NCI-H226 (cell line): ENCODE measurements around the gene ZFP36.

Experiments
- DNase-seq: peaks from one replicate; pipeline ENCODE4 v3.0.0-alpha.2; 2015

The ZFP36 gene

DNA sequence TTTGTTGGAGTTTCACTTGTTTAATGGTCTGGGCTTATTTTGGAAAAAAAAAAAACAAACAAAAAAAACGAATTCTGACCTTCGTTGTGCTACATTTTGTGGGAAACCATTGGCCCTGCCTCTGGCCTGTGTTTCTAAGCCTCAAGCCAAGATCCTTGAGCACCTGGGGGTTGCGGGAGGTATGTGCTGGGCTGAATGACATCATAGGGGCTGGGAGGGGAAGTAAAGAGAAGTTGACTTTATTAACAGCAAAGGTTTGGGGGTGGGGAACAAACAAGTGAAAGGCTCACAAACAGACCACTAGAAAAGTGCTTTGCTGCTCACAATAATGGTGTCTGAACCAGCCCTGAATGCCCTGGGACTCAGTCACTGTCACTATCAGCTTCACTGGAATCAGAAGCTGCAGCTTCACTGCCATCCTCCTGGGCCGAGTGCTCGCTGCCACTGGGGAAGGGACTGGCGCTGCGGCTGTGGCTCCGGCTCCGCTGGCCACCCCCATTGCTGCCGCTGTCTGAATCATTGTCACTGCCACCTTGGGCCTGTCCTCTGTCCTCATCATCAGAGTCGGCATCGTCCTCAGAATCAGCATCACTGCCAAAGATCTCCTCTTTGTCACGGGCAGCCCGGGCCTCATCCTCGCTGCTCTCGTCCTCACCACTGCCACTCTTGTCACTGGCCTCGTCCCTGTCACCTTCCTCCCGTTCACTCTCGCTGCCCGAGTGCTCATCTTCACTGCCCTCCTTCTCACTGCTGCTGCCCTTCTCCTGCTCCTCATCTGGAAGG, 20.8 kb upstream of the ZFP36 start:
- DNase-seq: no peak

DNA sequence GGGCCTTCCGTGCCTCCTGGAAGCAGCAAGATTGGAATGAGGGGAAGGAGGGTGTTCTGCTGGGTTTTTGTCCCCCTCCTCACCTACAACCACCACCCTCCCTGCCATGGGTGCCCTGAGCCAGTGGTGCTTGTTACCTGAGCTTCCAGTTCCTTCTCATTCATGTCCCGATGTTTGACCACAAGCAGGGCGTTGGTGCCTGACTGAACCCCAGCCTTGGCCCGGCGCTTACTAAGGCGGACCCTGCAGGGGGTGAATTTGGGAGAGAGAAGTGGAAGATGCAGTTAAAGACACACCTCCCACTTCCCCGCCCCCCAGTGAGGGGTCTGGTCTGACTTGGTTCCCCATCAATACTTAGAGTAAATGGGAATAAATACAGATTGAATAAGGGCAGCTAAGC, 20.1 kb upstream of the ZFP36 start:
- DNase-seq: no peak

DNA sequence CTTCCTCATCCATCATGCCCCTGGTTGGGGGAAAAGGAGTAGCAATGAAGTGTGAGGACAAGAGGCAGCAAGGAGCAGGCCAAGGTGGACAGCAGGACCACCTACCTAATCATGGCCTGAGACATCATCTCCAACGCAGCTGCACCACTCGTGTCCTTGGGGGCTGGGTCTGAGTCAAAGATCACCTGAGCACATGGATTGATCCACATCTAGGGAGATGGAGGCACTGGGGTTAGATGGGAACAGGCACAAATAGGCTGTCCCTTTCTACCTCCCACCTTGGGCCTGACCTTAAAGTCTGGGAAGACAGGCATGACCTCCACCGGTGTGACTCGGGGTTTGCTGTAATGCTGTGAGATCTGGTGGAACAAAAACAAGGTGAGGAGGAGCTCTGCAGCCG, 18.0 kb upstream of the ZFP36 start:
- DNase-seq: no peak

DNA sequence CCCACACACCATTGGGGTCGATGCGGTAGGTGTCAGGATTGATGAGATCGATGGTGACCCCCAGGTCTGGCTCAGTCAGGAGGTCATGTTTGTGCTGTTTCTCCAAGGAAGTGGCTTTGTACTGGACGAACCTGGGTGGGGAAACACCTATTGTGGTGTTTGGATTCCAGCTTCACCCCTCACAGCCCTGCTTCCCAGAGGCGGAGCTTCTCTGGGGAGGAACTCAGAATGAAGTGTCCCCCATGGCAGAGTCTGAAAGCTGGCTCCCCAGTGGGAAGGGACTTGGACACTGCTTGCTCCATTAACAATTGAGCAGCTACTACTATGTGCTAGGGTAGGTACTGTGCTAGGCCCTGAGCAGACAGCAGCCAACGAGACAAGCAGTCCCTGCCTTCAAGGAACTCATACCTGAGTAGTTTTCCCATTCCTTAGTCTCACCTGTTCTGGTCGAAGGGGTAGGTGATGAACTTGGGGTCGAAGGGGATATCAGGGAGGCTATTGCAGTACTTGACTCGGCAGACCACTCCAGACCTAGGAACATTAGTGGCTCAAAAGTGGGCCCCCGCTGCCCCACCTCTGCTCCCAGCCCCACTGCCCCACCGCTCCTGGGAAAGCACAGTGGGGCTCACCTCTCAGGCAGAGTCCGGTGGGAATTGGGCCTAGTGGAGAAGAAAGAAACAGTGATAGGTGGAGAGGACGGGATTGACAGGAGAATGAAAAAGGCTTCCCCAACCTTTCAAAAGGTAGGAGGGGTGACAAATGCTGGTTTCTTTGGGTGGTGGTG, 16.8 kb upstream of the ZFP36 start:
- DNase-seq: no peak

DNA sequence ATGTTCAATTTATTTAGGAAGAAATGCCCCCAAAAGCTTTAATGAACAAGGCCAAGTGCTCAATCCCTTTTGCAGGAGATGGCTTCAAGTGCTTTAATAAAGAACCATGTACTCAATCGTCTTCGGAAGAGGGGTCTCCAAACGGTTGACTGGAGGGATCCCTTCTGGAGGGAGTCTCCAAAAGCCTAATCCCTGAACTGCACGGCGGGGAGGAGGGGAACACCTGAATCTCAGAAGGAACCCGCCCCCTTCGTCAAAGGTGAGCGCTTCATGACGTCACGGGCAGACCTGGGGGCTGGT, 16.2 kb upstream of the ZFP36 start:
- no peak for DNase-seq

DNA sequence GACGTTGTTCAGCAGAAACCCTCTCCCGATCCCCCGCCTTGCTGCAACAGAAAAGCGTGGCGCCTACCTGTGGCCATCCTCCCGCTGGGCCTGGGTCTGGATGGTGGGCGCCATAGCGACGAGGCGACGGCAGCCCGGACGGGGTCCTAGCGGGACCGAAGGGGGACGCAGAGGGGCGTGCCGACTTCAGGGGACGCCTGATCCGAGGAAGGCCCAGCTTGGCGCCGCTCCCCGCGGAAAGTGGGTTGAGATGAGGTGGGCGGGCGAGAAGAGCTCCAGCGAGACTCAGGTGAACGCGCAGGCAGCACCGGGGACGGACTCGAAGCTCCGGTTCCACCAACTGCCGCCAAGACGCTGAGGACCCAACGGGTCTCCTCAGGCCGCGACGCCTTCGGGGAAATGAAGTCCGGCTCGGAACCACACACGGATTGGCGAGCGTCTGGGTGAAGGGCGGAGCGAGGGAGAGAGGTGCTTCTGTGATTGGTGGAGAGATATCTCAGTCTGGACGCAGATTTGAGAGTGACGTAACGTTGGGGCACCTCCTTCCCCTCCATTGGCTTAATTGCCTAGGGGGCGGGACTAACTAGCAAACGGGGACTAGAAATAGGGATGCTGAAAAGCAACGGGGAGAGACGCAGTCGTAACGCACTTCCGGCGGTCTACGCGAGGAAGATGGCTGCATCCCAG, 15.8 kb upstream of the ZFP36 start, which contains the start of the genes MED29 and PAF1:
TSS of gene MED29 (plus strand) at position 628 of the 687 bp plus-strand sequence. CDS start at position 673, 45 bp downstream.
TSS of gene PAF1 (minus strand) at position 356 of the 687 bp plus-strand sequence. CDS start at position 114, 242 bp downstream.
- DNase-seq: peak; percentile 96

DNA sequence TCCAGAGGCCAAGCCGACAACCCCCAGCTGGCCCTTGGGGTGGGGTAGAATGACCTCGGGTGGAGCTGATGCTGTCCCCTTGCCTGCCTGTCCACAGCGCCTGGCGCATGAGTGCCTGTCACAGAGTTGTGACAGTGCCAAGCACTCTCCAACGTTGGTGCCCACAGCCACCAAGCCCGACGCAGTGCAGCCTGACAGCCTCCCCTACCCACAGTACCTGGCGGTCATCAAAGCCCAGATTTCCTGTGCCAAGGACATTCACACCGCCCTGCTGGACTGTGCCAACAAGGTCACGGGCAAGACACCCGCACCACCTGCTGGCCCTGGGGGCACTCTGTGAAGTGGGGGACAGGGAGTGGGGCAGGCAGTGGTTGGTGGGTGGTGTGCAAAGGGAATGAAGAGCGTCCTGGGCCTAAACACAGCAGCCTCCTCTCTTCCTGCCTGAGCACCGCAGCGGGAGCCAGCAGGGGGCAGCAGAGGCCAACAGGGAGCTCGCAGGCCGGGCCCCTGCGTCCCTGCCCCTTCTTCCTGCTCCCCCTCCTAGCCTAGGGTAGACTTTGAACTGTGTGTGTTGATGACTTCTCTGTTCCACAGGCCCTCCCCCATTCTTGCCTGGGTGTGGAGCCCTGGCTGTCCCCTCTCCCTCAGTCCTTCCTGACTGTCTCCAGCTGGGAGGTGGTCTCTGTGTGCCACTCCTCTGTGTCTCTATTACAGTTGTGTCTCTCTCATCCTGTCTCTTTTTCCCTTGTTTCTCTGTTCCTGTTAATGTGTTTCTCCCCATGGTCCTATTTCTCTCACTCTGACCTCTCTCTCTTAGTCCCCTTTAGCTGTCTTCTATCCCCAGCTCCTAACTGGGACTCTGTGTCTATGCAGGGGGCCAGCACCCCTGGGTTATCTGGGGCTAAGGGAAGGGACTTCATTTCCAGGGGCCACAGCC, 9.0 kb upstream of the ZFP36 start:
- DNase-seq: peak; percentile 67

DNA sequence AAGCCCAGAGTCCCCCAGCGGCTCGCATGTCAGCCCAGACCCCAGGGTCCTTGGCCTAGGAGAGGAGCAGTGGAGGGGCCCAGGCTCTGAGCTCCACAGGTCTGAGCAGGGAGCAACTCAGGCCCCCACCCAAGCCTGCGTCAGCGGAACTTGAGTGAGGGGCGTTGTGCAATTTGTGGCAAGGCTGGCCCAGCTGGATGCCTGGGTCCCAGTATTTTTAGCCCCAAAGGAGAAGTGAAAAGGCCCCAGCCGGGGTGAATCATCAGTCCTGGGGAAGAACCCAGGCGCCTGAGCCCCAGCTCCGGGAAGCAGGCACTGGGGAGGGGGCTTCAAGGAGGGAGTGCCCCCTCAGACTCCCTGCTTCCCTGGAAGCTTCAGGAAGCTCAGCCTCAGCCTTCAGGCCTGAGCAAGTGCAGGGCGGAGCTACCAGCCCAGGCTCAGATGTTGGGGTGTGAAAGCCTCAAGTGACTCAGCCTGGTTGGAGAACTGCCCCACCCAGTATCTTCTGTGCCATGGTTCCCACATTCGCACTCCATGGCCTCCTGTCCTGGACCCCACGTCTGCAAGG, 8.3 kb upstream of the ZFP36 start:
- peak; percentile 73 for DNase-seq

DNA sequence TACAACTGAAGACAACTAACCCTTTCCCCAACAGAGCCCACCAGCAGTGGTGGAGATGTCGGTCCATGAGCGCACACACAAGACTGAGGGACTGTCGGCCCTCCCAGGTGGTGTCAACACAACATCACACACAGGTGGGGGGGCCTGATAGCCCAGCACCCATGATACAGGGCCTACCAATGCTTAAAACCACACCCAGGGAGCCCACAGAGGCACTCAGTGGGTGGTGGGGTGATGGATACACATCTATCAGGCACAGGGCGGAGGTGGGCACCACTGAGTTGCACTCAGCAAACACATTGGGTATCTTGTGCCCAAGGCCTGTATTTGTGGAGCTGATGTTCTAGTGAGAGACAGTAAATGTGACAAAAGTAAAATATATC, 7.0 kb upstream of the ZFP36 start:
- no peak for DNase-seq

DNA sequence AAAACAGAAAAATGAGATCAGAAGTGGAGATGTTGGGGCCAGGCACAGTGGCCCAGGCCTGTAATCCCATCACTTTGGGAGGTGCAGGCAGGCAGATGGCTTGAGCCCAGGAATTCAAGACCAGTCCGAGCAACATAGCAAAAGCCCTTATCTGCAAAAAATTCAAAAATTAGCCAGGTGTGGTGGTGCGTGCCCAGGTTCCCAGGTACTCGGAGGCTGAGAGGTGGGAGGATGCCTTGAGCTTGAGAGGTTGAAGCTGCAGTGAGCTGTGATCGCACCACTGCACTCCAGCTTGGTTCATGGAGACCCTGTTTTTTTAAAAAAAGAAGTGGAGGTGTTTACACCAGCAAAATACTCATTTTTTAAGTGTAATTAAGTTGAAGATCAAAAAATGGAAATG, 6.6 kb upstream of the ZFP36 start:
- no peak for DNase-seq

DNA sequence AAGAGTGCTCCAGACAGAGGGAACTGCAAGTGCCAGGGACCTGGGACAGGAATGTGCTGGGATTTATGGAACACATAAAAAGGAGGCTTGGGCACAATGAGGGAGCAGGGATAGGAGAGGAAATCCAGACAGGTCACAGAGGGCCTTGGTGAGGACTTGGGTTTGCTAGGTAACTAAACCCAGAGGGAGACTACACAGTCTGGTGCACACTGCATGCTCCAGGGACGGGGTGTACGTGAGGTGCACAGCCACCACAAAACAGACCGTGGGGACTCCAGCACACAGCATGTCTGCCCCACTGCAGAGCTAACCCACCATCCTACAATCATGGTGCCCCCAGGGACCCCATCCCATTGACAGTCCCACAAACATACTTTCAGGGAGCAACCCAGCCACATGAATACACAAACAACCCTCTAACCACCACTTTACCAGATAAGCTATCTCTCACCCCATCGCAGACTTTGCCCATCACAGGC, 5.5 kb upstream of the ZFP36 start:
- no peak for DNase-seq

DNA sequence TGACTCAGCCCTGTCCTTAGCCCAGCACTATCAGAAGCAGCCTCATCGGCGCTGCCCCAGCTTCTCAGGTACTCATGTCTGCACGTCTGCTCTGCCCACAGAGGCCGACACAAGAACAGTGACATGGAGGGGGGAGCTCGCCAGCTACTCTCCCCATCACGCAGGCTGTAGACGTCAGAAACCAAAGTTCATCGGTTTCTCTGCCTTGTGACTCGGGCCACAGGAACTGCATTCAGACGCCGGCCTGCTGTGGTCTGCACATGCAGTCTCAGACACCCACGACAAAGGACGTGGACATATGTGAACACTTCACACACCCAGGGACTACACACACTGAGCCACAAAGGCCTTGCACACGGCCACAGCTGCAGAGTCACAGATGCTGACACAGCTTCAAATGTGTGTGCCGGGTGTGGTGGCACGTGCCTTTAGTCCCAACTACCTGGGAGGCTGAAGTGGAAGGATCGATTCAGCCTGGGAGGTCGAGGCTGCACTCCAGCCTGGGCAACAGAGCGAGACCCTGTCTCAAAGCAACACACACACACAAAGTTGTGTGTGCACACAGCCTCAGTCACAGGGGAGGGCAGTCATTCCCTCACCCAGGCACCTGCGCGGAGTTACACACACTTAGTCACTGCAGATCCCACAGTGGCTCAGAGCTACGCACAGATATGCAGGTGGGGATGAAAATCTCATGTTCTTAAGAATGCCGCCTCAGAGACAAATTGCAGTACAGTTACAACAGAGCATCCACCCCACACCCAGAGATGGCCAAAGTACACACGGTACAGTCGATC, 4.9 kb upstream of the ZFP36 start:
- peak; percentile 51 for DNase-seq

DNA sequence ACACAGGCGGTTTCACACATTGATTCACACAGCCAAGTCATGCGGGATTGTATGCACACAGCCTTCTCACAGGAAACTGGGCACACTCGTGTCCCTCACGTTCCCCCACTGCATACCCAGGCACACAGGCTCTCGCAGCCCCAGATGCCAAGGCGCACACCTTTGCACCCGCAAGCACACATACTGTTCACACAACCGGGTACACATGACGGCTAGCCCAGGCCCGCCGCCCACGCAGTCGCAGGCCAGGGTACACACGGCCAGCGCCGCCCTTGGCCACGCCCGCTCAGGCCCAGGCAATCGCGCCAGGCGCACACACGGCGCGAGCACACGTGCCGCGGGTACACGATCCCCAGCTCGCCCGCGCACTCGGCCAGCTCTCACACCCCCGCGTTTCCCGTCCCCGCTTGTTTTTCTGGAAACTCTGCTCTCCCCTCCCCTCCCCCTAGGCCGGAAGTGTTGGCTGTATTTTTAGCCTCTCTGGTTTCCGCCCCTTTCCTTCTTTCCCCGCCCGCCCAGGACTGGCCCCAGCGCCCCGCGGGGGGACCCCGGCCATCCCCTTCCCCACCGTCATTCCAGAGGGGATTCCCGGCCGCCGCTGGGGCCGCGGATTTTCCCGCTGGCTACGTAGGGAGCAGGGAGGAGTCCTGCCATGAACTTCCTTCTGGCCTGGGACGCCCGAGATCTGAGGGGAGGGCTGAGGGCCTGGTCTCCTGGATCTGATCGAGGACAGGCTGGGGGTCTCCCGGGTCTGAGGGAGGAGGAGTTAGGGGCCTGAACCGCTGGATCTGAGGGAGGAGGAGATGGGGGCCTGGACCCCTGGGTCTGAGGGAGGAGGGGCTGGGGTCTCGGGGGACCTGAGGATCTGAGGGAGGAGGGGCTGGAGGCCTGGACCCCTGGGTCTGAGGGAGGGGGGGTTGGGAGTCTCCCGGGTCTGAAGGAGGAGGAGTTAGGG, 4.0 kb upstream of the ZFP36 start:
- peak; percentile 77 for DNase-seq

DNA sequence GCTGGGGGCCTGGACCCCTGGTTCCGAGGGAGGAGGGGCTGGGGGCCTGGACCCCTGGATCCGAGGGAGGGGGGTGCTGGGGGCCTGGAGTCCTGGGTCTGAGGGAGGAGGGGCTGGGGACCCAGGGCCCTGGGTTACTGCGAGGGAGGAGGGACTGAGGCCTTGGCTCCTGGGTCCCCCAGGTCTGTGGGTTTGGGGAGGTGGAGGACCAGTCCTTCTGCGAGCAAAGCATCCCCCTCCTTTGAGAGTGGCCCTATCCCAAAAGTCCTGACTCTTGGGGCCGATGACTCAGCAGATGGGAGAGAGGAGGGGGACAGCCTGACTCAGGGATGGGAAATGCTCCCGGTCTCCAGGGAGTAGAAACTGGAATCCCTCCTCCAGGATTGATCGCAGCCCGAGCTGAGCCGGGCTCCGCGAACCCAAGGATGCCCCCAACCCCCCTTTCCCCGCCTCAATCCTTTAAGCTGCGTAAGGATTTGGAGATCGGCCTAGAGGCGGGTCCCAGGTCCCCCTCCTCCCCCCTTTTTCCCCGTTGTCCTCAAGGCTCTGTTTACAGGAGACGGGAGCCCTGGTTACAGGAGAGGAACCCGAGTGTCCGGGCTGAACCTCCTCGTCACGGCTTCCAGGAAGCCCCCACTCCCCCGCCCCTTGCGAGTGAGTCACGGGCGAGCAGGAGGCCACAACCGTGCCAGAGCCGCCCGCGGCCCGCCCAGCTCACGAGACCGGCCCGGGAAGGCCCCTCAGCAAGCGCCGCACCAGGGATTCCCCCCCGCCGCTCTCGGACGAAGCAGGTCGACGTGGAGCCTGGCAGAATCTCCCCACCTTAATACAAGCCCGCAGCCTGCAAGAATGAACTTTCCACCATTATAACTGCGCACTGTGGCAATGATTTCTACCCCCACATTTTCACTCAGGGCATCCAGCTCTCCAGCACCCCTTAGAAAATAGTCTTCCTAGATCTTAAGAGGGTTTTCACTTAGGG, 3.0 kb upstream of the ZFP36 start:
- DNase-seq: peak; percentile 97

DNA sequence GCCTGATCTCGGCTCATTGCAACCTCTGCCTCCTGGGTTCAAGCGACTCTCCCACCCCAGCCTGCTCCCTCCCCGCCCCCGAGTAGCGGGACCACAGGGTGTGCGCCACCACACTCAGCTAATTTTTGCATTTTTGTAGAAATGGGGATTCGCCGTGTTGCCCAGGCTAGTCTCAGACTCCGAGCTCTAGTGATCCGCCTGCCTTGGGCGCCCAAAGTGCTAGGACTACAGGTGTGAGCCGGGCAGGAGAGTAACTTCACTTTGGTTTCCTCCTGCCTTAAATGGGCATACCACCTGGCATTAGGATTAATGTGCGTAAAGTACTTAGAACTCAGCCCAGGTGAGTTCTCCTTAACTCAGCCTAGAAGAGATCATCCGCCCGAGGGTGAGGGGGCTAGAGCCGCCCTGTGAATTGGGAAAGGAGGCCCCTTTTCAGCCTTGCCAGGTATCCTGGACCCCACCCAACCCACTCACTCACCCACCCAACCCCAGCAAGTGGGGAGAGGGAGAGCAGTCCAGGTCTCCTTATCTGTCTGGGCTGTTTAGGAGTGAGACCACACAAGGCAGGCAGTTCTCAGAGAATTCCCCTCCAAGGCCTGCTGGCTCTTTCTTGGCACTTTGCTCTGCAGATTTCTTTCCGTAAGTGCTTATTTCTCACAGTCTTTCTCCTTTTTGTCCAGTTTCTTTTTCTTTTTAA, 1.2 kb upstream of the ZFP36 start:
- DNase-seq: no peak

DNA sequence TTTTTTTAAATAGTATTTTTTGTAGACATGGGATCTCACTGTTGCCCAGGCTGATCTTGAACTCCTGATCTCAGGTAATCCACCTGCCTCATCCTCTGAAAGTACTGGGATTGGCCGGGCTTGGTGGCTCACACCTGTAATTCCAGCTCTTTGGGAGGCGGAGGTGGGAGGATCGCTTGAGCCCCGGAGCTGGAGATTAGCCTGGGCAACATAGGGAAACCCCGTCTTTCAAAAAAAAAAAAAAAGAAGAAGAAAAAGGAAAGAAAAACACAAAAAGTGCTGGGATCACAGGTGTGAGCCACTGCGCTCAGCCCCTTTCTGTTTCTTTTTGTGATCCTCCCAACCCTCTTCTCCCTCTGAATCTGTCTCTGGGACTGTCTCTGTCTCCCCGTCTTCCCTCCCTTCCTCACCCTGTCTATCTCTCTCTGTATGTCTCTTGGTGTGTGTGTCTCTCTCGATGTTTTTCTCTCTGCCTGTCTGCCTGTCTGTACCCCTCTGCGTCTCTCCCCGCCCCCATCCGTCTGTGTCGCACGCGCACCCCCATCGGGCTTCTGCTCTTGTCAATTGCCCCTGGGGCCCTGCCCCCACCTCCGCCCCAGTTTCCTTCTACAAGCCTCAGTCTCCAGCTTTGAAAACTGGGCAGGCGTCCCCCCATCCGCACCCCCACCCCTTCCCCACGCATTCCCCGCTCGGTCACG, 540 bp upstream of the ZFP36 start:
- DNase-seq: no peak

DNA sequence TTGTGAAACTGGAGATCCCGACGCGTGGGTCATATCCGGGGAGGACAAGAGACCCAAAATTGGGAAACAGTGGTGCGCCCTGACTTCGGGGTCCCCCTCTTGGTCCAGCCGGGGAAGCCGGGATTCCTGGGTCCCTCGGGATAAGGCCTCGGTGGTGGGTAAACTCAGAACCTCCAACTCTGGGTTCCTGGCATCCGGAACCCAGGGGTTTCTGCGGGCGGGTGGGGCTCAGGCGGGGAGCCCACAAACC, 688 bp downstream of the ZFP36 start:
- no peak for DNase-seq
